HL-60 (cell line): ENCODE data around the gene OAS1.
A peak's percentile ranks its signal among the peaks of the same experiment; 100 is the strongest.

Source experiments
- DNase-seq, 2 experiments: peaks; one replicate each; pipeline ENCODE4 v3.0.0-alpha.2; 2010 to 2020; ENCODE audit warnings: low read depth in 1 of 2, low spot score in 1 of 2
- H3K27ac ChIP-seq: fragments of 250-450 bp; sonication (Bioruptor Pico); replicated peaks from 2 replicates; pipeline ENCODE4 v1.5.1; 2020; ENCODE audit warnings: mild to moderate bottlenecking, moderate library complexity
- H3K27me3 ChIP-seq: fragments of 250-450 bp; sonication (Bioruptor Pico); 2 replicates; pipeline ENCODE4 v1.5.1; 2021; ENCODE audit warnings: mild to moderate bottlenecking, moderate library complexity; ENCODE audit not compliant: insufficient read depth, poor library complexity, severe bottlenecking
- H3K4me3 ChIP-seq: replicated peaks from 2 replicates; pipeline ENCODE4 v1.5.1; 2011; ENCODE audit warnings: mild to moderate bottlenecking, control low read depth, low read length; ENCODE audit not compliant: insufficient read depth
- CTCF ChIP-seq: IDR thresholded peaks from one replicate; pipeline ENCODE4 v1.5.1; 2011; ENCODE audit warnings: low read length, control low read depth, inconsistent platforms; ENCODE audit not compliant: insufficient read depth
- GABPA ChIP-seq: IDR thresholded peaks from 2 replicates; pipeline ENCODE4 v1.6.1; 2012; ENCODE audit warnings: low read depth
- POLR2AphosphoS5 ChIP-seq: IDR thresholded peaks from 2 replicates; pipeline ENCODE4 v1.6.1; 2012; ENCODE audit warnings: low read depth
- SPI1 ChIP-seq: IDR thresholded peaks from 2 replicates; pipeline ENCODE4 v1.6.1; 2012; ENCODE audit warnings: low read depth, mild to moderate bottlenecking, borderline replicate concordance
- TF ChIP-seq, protein P1 (sequence below): IDR thresholded peaks from 2 replicates; pipeline ENCODE4 v1.6.1; 2012; ENCODE audit warnings: low read depth; ENCODE audit not compliant: insufficient replicate concordance

Gene OAS1

GRCh38 chr12:112905451-112906089, 1.2 kb upstream of the OAS1 start:
- no peak overlapping the region for H3K27ac ChIP-seq
- no peak for DNase-seq
- no peaks in the 10 kb centered on the region for H3K27me3 ChIP-seq
- H3K4me3 ChIP-seq, result no peak overlapping the region
- no peak for TF ChIP-seq CTCF
- no peak for TF ChIP-seq POLR2AphosphoS5
- no peak for TF ChIP-seq GABPA
- TF ChIP-seq, protein P1, sequence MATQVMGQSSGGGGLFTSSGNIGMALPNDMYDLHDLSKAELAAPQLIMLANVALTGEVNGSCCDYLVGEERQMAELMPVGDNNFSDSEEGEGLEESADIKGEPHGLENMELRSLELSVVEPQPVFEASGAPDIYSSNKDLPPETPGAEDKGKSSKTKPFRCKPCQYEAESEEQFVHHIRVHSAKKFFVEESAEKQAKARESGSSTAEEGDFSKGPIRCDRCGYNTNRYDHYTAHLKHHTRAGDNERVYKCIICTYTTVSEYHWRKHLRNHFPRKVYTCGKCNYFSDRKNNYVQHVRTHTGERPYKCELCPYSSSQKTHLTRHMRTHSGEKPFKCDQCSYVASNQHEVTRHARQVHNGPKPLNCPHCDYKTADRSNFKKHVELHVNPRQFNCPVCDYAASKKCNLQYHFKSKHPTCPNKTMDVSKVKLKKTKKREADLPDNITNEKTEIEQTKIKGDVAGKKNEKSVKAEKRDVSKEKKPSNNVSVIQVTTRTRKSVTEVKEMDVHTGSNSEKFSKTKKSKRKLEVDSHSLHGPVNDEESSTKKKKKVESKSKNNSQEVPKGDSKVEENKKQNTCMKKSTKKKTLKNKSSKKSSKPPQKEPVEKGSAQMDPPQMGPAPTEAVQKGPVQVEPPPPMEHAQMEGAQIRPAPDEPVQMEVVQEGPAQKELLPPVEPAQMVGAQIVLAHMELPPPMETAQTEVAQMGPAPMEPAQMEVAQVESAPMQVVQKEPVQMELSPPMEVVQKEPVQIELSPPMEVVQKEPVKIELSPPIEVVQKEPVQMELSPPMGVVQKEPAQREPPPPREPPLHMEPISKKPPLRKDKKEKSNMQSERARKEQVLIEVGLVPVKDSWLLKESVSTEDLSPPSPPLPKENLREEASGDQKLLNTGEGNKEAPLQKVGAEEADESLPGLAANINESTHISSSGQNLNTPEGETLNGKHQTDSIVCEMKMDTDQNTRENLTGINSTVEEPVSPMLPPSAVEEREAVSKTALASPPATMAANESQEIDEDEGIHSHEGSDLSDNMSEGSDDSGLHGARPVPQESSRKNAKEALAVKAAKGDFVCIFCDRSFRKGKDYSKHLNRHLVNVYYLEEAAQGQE, result no peak

DNA sequence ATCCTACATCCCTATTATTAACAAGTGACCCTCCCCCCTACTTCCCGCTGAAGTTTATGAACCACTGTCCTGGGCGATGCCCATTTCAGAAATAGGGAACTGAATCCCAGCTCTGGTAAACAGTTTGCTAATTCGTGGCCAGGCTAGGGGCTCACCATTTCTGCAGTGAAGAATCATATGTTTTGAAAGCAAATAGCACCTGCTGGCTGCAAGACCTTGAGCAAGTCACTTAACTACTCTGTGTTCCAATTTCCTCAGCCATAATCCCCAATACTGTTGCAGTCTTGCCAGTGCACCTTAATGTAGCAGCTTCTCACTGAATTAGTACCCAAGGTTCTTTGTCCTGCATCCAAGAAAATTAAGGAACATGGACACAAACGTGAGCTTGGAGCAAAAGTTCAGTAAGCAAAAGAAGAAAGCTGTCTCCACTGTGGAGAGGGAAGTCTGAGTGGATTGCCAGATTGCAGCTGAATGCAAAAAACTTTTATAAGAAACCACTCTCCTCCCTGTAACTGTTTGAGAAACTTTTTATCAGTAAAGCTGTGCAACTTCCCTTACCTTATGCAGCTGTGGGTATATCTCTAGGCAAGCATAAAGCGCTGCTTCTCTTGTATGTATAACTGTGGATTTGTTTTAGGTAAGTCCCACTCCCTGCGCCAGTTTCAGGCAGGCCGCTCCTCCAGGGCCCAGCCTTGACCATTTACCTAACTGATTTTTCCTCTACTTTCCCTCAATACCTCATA, 824 bp downstream of the OAS1 start:
- Histone ChIP-seq H3K4me3 (no peak overlapping the region), H3K27ac (no peak overlapping the region), H3K27me3 (no peaks in the 10 kb centered on the region)
- DNase-seq, result peak in 1 of 2 experiments; percentile 15
- TF ChIP-seq, protein P1, result no peak
- TF ChIP-seq GABPA (no peak), SPI1 (peak; percentile 47; the same call in 1 of the 2 replicates)

DNA sequence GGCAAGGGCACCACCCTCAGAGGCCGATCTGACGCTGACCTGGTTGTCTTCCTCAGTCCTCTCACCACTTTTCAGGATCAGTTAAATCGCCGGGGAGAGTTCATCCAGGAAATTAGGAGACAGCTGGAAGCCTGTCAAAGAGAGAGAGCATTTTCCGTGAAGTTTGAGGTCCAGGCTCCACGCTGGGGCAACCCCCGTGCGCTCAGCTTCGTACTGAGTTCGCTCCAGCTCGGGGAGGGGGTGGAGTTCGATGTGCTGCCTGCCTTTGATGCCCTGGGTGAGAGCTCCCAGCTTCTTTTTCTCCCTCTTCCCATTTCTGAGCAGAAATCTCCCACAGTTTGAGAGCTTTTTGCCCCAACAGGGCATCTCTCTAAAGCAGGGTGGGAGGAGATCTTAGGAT, 1.8 kb downstream of the OAS1 start:
- Histone ChIP-seq H3K4me3 (no peak overlapping the region), H3K27me3 (no peaks in the 10 kb centered on the region), H3K27ac (no peak overlapping the region)
- TF ChIP-seq SPI1, result no peak
- TF ChIP-seq, protein P1, result no peak
- no peak for TF ChIP-seq CTCF
- TF ChIP-seq GABPA, result no peak
- TF ChIP-seq POLR2AphosphoS5, result no peak
- no peak for DNase-seq
